IMR-90 (cell line): Measurements from ENCODE around the gene TAB2.
"Not testable (repeated sequence)": the region's sequence is repeated elsewhere in the genome, so short reads cannot be mapped to it uniquely, and the experiment has no call there.

Experiments used
- BHLHE40 ChIP-seq: fragments of 150-350 bp; IDR thresholded peaks from 2 replicates; pipeline ENCODE4 v1.6.1; 2016; ENCODE audit warnings: mild to moderate bottlenecking, low read depth, low read length
- CHD1 ChIP-seq: IDR thresholded peaks from 2 replicates; pipeline ENCODE4 v1.6.1; 2012; ENCODE audit warnings: low read depth, low read length, improper control_type of control experiment
- FOS ChIP-seq: fragments of 150-350 bp; IDR thresholded peaks from 2 replicates; pipeline ENCODE4 v1.6.1; 2016; ENCODE audit warnings: low read depth, low read length
- MAFK ChIP-seq: IDR thresholded peaks from 2 replicates; pipeline ENCODE4 v1.6.1; 2012; ENCODE audit warnings: low read depth, low read length, improper control_type of control experiment
- MXI1 ChIP-seq: IDR thresholded peaks from 2 replicates; pipeline ENCODE4 v1.6.1; 2012; ENCODE audit warnings: low read depth, mild to moderate bottlenecking, low read length, moderate library complexity, borderline replicate concordance
- POLR2A ChIP-seq: IDR thresholded peaks from 2 replicates; pipeline ENCODE4 v1.6.1; 2012; ENCODE audit warnings: mild to moderate bottlenecking, low read depth, low read length
- RAD21 ChIP-seq: IDR thresholded peaks from 2 replicates; pipeline ENCODE4 v1.6.1; 2012; ENCODE audit warnings: low read length, improper control_type of control experiment
- RCOR1 ChIP-seq: IDR thresholded peaks from 2 replicates; pipeline ENCODE4 v1.6.1; 2012; ENCODE audit warnings: mild to moderate bottlenecking, low read length, improper control_type of control experiment; ENCODE audit not compliant: insufficient replicate concordance
- RFX5 ChIP-seq: IDR thresholded peaks from 2 replicates; pipeline ENCODE4 v1.8.0; 2012; ENCODE audit warnings: low read depth, mild to moderate bottlenecking, low read length, moderate library complexity
- SMC3 ChIP-seq: fragments of 150-350 bp; IDR thresholded peaks from 2 replicates; pipeline ENCODE4 v1.6.1; 2016; ENCODE audit warnings: low read depth, mild to moderate bottlenecking, antibody characterized with exemption, low read length, moderate library complexity
- TF ChIP-seq, protein P1 (sequence below): conservative IDR thresholded peaks from 2 replicates; pipeline ENCODE4 v1.5.1; 2012; ENCODE audit warnings: mild to moderate bottlenecking, low read depth, low read length, improper control_type of control experiment
- TF ChIP-seq, protein P2 (sequence below): fragments of 150-350 bp; IDR thresholded peaks from 2 replicates; pipeline ENCODE4 v1.6.1; 2017; ENCODE audit warnings: mild to moderate bottlenecking, antibody characterized with exemption, low read length, low read depth
- TF ChIP-seq, protein P3 (sequence below): fragments of 150-350 bp; IDR thresholded peaks from 2 replicates; pipeline ENCODE4 v1.6.1; 2016; ENCODE audit warnings: low read depth, mild to moderate bottlenecking, low read length, moderate library complexity, borderline replicate concordance

DNA sequence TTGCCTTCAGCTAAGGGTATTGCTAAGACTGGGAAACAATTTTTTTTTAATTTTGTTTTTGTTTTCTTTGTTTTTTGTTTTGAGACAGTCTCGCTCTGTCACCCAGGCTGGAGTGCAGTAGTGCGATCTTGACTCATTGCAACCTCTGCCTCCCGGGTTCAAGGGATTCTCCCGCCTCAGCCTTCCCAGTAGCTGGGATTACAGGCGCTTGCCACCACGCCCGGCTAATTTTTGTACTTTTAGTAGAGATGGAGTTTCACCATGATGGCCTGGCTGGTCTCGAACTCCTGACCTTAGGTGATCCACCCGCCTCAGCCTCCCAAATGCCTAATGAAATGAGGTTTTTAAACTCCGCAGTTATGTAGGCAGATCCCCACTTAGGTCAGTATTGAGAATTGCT lies 2.5 kb downstream of the TAB2 start:
- TF ChIP-seq, protein P1, sequence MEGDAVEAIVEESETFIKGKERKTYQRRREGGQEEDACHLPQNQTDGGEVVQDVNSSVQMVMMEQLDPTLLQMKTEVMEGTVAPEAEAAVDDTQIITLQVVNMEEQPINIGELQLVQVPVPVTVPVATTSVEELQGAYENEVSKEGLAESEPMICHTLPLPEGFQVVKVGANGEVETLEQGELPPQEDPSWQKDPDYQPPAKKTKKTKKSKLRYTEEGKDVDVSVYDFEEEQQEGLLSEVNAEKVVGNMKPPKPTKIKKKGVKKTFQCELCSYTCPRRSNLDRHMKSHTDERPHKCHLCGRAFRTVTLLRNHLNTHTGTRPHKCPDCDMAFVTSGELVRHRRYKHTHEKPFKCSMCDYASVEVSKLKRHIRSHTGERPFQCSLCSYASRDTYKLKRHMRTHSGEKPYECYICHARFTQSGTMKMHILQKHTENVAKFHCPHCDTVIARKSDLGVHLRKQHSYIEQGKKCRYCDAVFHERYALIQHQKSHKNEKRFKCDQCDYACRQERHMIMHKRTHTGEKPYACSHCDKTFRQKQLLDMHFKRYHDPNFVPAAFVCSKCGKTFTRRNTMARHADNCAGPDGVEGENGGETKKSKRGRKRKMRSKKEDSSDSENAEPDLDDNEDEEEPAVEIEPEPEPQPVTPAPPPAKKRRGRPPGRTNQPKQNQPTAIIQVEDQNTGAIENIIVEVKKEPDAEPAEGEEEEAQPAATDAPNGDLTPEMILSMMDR, result not testable (repeated sequence)
- TF ChIP-seq MXI1, RAD21, POLR2A, BHLHE40, RFX5, FOS, RCOR1, MAFK, CHD1, SMC3: not testable (repeated sequence)
- TF ChIP-seq, protein P2, sequence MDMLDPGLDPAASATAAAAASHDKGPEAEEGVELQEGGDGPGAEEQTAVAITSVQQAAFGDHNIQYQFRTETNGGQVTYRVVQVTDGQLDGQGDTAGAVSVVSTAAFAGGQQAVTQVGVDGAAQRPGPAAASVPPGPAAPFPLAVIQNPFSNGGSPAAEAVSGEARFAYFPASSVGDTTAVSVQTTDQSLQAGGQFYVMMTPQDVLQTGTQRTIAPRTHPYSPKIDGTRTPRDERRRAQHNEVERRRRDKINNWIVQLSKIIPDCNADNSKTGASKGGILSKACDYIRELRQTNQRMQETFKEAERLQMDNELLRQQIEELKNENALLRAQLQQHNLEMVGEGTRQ, result not testable (repeated sequence)
- TF ChIP-seq, protein P3, sequence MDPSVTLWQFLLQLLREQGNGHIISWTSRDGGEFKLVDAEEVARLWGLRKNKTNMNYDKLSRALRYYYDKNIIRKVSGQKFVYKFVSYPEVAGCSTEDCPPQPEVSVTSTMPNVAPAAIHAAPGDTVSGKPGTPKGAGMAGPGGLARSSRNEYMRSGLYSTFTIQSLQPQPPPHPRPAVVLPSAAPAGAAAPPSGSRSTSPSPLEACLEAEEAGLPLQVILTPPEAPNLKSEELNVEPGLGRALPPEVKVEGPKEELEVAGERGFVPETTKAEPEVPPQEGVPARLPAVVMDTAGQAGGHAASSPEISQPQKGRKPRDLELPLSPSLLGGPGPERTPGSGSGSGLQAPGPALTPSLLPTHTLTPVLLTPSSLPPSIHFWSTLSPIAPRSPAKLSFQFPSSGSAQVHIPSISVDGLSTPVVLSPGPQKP, result not testable (repeated sequence)
